GM18519 (cell line): ENCODE data around the gene PBX1.

Experiments used
- ATAC-seq: cut with Tn5 transposase; IDR thresholded peaks from one replicate; pipeline ENCODE4 v1.9.1; 2021; ENCODE audit warnings: mild to moderate bottlenecking, moderate library complexity; ENCODE audit not compliant: unreplicated experiment, low FRiP score

PBX1 gene

GRCh38 chr1:164742745-164743144 lies 183.8 kb downstream of the PBX1 start:
- no peak for ATAC-seq

- no peak for ATAC-seq
Measured at GRCh38 chr1:164743976-164744375, 185.0 kb downstream of the PBX1 start.

- ATAC-seq = no peak
Measured at GRCh38 chr1:164745736-164746135, 186.8 kb downstream of the PBX1 start.

- ATAC-seq = no peak
Measured at GRCh38 chr1:164746632-164747031, 187.6 kb downstream of the PBX1 start.

GRCh38 chr1:164748253-164748899 lies 189.4 kb downstream of the PBX1 start:
- ATAC-seq = no peak

GRCh38 chr1:164753521-164754077 lies 194.6 kb downstream of the PBX1 start:
- no peak for ATAC-seq

GRCh38 chr1:164754088-164754600 lies 195.2 kb downstream of the PBX1 start:
- ATAC-seq = no peak

- ATAC-seq = no peak
Measured at GRCh38 chr1:164755690-164756089, 196.7 kb downstream of the PBX1 start.

- ATAC-seq = no peak
Measured at GRCh38 chr1:164756741-164757140, 197.8 kb downstream of the PBX1 start.

- ATAC-seq = no peak
Measured at GRCh38 chr1:164757625-164758024, 198.6 kb downstream of the PBX1 start.

- no peak for ATAC-seq
Measured at GRCh38 chr1:164759144-164759920, 200.3 kb downstream of the PBX1 start.

GRCh38 chr1:164759979-164760469 lies 201.0 kb downstream of the PBX1 start:
- ATAC-seq = no peak

GRCh38 chr1:164760569-164760968 lies 201.6 kb downstream of the PBX1 start:
- ATAC-seq = no peak

GRCh38 chr1:164761009-164761408 lies 202.0 kb downstream of the PBX1 start:
- no peak for ATAC-seq

GRCh38 chr1:164763098-164763497 lies 204.1 kb downstream of the PBX1 start:
- no peak for ATAC-seq

- ATAC-seq = no peak
Measured at GRCh38 chr1:164764333-164764732, 205.3 kb downstream of the PBX1 start.

GRCh38 chr1:164765557-164765956 lies 206.6 kb downstream of the PBX1 start:
- ATAC-seq = no peak

GRCh38 chr1:164765992-164766720 lies 207.2 kb downstream of the PBX1 start:
- ATAC-seq = no peak

GRCh38 chr1:164767752-164768402 lies 208.9 kb downstream of the PBX1 start:
- no peak for ATAC-seq

- no peak for ATAC-seq
Measured at GRCh38 chr1:164768619-164769018, 209.6 kb downstream of the PBX1 start.
